ENCODE measurements around the gene PPIG.

Gene PPIG

GRCh38 chr2:169572189-169572588, 12.0 kb upstream of the PPIG start:
- Histone ChIP-seq H3K79me2 (ENCODE audit: insufficient read depth, low read length) (peaks cover 50% of the 10 kb centered on the region), H3K4me1 (ENCODE audit: insufficient read depth, low read length) (peaks cover 37% of the 10 kb centered on the region), H4K20me1 (ENCODE audit: insufficient read depth, low read length) (no peaks in the 10 kb centered on the region), H3K27ac (ENCODE audit: low read length) (no peak overlapping the region), H3K4me2 (ENCODE audit: insufficient read depth, low read length) (peak overlapping the region; percentile 90), H3K27me3 (ENCODE audit: insufficient read depth, low read length, poor library complexity) (no peaks in the 10 kb centered on the region), H3K4me3 (ENCODE audit: low read depth in 1 of 2, low read length in 2 of 2) (peak overlapping the region in 1 of 2 experiments; percentile 23; a peak in 2 of 4 replicates), H3K36me3 (ENCODE audit: insufficient read depth, low read length) (peaks cover 10% of the 10 kb centered on the region), H3K9ac (ENCODE audit: low read depth, low read length) (peak overlapping the region; percentile 80), H2AFZ (ENCODE audit: low read depth, low read length) (no peak overlapping the region), H3K9me3 (ENCODE audit: insufficient read depth, low read length, severe bottlenecking) (no peaks in the 10 kb centered on the region)
- TF ChIP-seq EZH2 (IDR thresholded peaks at IDR 0.05; ENCODE audit: borderline replicate concordance, low read depth, low read length, severe bottlenecking) (no peak), CTCF (IDR thresholded peaks at IDR 0.05; ENCODE audit: borderline replicate concordance, extremely low read depth, low read length, poor library complexity, severe bottlenecking) (no peak)
- DNase-seq (no peak), ATAC-seq (ENCODE audit: insufficient read depth, low read depth) (no peak)

- Histone ChIP-seq H3K4me1 (ENCODE audit: insufficient read depth, low read length) (peaks cover 37% of the 10 kb centered on the region), H3K27ac (ENCODE audit: low read length) (peak overlapping the region; percentile 78), H2AFZ (ENCODE audit: low read depth, low read length) (peak overlapping the region; percentile 90), H3K27me3 (ENCODE audit: insufficient read depth, low read length, poor library complexity) (no peaks in the 10 kb centered on the region), H3K9me3 (ENCODE audit: insufficient read depth, low read length, severe bottlenecking) (no peaks in the 10 kb centered on the region), H3K36me3 (ENCODE audit: insufficient read depth, low read length) (peaks cover 10% of the 10 kb centered on the region), H3K4me3 (ENCODE audit: low read depth in 1 of 2, low read length in 2 of 2) (peak overlapping the region; percentile 89 to 95), H4K20me1 (ENCODE audit: insufficient read depth, low read length) (no peaks in the 10 kb centered on the region), H3K4me2 (ENCODE audit: insufficient read depth, low read length) (peak overlapping the region; percentile 90), H3K79me2 (ENCODE audit: insufficient read depth, low read length) (peaks cover 49% of the 10 kb centered on the region), H3K9ac (ENCODE audit: low read depth, low read length) (peak overlapping the region; percentile 80)
- no peak for DNase-seq
- no peak for TF ChIP-seq CTCF (IDR thresholded peaks at IDR 0.05; ENCODE audit: borderline replicate concordance, extremely low read depth, low read length, poor library complexity, severe bottlenecking)
- TF ChIP-seq EZH2 (IDR thresholded peaks at IDR 0.05; ENCODE audit: borderline replicate concordance, low read depth, low read length, severe bottlenecking), result no peak
- ATAC-seq (ENCODE audit: insufficient read depth, low read depth), result no peak
These were observed 11.4 kb upstream of the PPIG start for GRCh38 chr2:169572821-169573159.

- peak within 1 kb of the TSS; percentile 89 to 95 for H3K4me3 ChIP-seq (ENCODE audit: low read depth in 1 of 2, low read length in 2 of 2)
- H4K20me1 ChIP-seq (ENCODE audit: insufficient read depth, low read length), result no peaks in the 10 kb centered on the region
- peak within 1 kb of the TSS; percentile 80 for H3K9ac ChIP-seq (ENCODE audit: low read depth, low read length)
- H3K27me3 ChIP-seq (ENCODE audit: insufficient read depth, low read length, poor library complexity), result no peaks in the 10 kb centered on the region
- peaks cover 46% of the 10 kb centered on the region for H3K79me2 ChIP-seq (ENCODE audit: insufficient read depth, low read length)
- H3K9me3 ChIP-seq (ENCODE audit: insufficient read depth, low read length, severe bottlenecking), result no peaks in the 10 kb centered on the region
- H2AFZ ChIP-seq (ENCODE audit: low read depth, low read length), result peak within 1 kb of the TSS; percentile 90
- TF ChIP-seq CTCF (IDR thresholded peaks at IDR 0.05; ENCODE audit: borderline replicate concordance, extremely low read depth, low read length, poor library complexity, severe bottlenecking), result no peak
- no peak for TF ChIP-seq EZH2 (IDR thresholded peaks at IDR 0.05; ENCODE audit: borderline replicate concordance, low read depth, low read length, severe bottlenecking)
- DNase-seq (peak; percentile 95), ATAC-seq (ENCODE audit: insufficient read depth, low read depth) (peak; percentile 98)
- peaks cover 10% of the 10 kb centered on the region for H3K36me3 ChIP-seq (ENCODE audit: insufficient read depth, low read length)
- peak within 1 kb of the TSS; percentile 90 for H3K4me2 ChIP-seq (ENCODE audit: insufficient read depth, low read length)
- peaks cover 37% of the 10 kb centered on the region for H3K4me1 ChIP-seq (ENCODE audit: insufficient read depth, low read length)
- peak within 1 kb of the TSS; percentile 78 for H3K27ac ChIP-seq (ENCODE audit: low read length)
These were observed 10.8 kb upstream of the PPIG start, which contains the start of gene FASTKD1 for GRCh38 chr2:169573160-169573973. Gene FASTKD1 (minus strand): TSS chr2:169573865. CDS start chr2:169572029, 1,836 bp downstream.
